HTR-8/SVneo (cell line): Measurements from ENCODE around the gene CITED1.
A peak's percentile ranks its signal among the peaks of the same experiment; 100 is the strongest.
"Not testable (repeated sequence)": the region's sequence is repeated elsewhere in the genome, so short reads cannot be mapped to it uniquely, and the experiment has no call there.

ENCODE experiments used
- DNase-seq: peaks from one replicate; pipeline ENCODE4 v3.0.0; 2011; ENCODE audit warnings: low spot score, mixed read lengths; ENCODE audit not compliant: insufficient read length
- FAIRE-seq: peaks from 2 replicates; lab custom pipeline; 2011; peaks lifted over from hg19 to GRCh38; lab: Jason Lieb, UNC

Gene CITED1

GRCh38 chrX:72305286-72306084, at the start of gene CITED1:
Gene CITED1, minus strand, starts transcription at chrX:72305914. Its CDS starts 3,045 bp downstream, at chrX:72302869.
- FAIRE-seq (peak; percentile 48), DNase-seq (no peak)

- no peak for FAIRE-seq
- no peak for DNase-seq
Observed at GRCh38 chrX:72352786-72353185, 47.1 kb upstream of the CITED1 start.

GRCh38 chrX:72351606-72352334, 46.1 kb upstream of the CITED1 start:
- DNase-seq (no peak), FAIRE-seq (no peak)

GRCh38 chrX:72349190-72349589, 43.5 kb upstream of the CITED1 start:
- FAIRE-seq: no peak
- DNase-seq: no peak

- DNase-seq (no peak), FAIRE-seq (peak; percentile 26)
Observed at GRCh38 chrX:72348247-72348979, 42.7 kb upstream of the CITED1 start.

GRCh38 chrX:72347366-72347765, 41.7 kb upstream of the CITED1 start:
- no peak for FAIRE-seq
- DNase-seq: no peak

- FAIRE-seq (peak; percentile 72), DNase-seq (no peak)
Observed at GRCh38 chrX:72346302-72346949, 40.7 kb upstream of the CITED1 start.

GRCh38 chrX:72340626-72341025, 34.9 kb upstream of the CITED1 start:
- no peak for FAIRE-seq
- no peak for DNase-seq

- no peak for DNase-seq
- FAIRE-seq: no peak
Observed at GRCh38 chrX:72340041-72340440, 34.3 kb upstream of the CITED1 start.

GRCh38 chrX:72330131-72330530, 24.4 kb upstream of the CITED1 start:
- peak; percentile 42 for FAIRE-seq
- no peak for DNase-seq

GRCh38 chrX:72326605-72327300, 21.0 kb upstream of the CITED1 start:
- DNase-seq (no peak), FAIRE-seq (no peak)

- FAIRE-seq: peak; percentile 36
- DNase-seq: not testable (repeated sequence)
Observed at GRCh38 chrX:72319651-72320050, 13.9 kb upstream of the CITED1 start.

- DNase-seq: no peak
- FAIRE-seq: no peak
Observed at GRCh38 chrX:72317139-72317538, 11.4 kb upstream of the CITED1 start.

GRCh38 chrX:72316408-72317110, 10.8 kb upstream of the CITED1 start:
- no peak for FAIRE-seq
- DNase-seq: no peak

GRCh38 chrX:72314881-72315280, 9.2 kb upstream of the CITED1 start:
- no peak for FAIRE-seq
- no peak for DNase-seq

- DNase-seq (no peak), FAIRE-seq (no peak)
Observed at GRCh38 chrX:72313707-72314641, 8.3 kb upstream of the CITED1 start.

GRCh38 chrX:72312311-72312940, 6.7 kb upstream of the CITED1 start:
- DNase-seq: no peak
- no peak for FAIRE-seq
